Omental fat pad (tissue), 4 donors: ENCODE data around the gene COX11. TPM values are rescaled to one million over a fixed set of nuclear protein-coding genes. Genes with fewer than 3 reads are reported as not detected.

Experiments used
- ATAC-seq: fragments of 150-250 bp; one replicate; pipeline ENCODE4 v1.9.1; 2016; ENCODE audit warnings: mild to moderate bottlenecking, moderate library complexity; ENCODE audit not compliant: low FRiP score
- DNase-seq: peaks from one replicate; pipeline ENCODE4 v3.0.0-alpha.2; 2019; ENCODE audit warnings: low spot score
- CTCF ChIP-seq, 3 donors: fragments of 450-650 bp; IDR thresholded peaks; one replicate each; pipeline ENCODE4 v1.5.1; 2016 to 2017; ENCODE audit warnings: antibody characterized with exemption in 3 of 3, mild to moderate bottlenecking in 3 of 3, moderate library complexity in 2 of 3
- total RNA-seq, 4 donors: library from RNA; depleted of rRNA; stranded (reverse); fragments of >200 nt; gene quantifications; one replicate each; pipeline ENCODE4 v1.1.0, GENCODE V29; 2016

COX11 gene
- 10 to 100 TPM; 27.9 to 52.0 (median 43.8) TPM for total RNA-seq

GRCh38 chr17:54968262-54968987 lies at the start of gene COX11, which contains the start of gene STXBP4:
TSS of gene COX11 (minus strand) at chr17:54968654. CDS start at chr17:54968646, 8 bp downstream.
TSS of gene STXBP4 (plus strand) at chr17:54968765. CDS start at chr17:54986220, 17,455 bp downstream.
- TF ChIP-seq CTCF (IDR thresholded peaks at IDR 0.05), result no peak
- peak; percentile 79 for DNase-seq
- ATAC-seq, result peak; percentile 94

- TF ChIP-seq CTCF (IDR thresholded peaks at IDR 0.05), result no peak
- DNase-seq (no peak), ATAC-seq (no peak)
These were observed 37.1 kb upstream of the COX11 start for GRCh38 chr17:55005520-55005919.

GRCh38 chr17:55004484-55004883 lies 36.0 kb upstream of the COX11 start:
- TF ChIP-seq CTCF (IDR thresholded peaks at IDR 0.05), result no peak
- DNase-seq (no peak), ATAC-seq (no peak)

- DNase-seq (no peak), ATAC-seq (no peak)
- TF ChIP-seq CTCF (IDR thresholded peaks at IDR 0.05), result no peak
These were observed 34.0 kb upstream of the COX11 start for GRCh38 chr17:55002458-55002857.

GRCh38 chr17:54996441-54996840 lies 28.0 kb upstream of the COX11 start:
- TF ChIP-seq CTCF (IDR thresholded peaks at IDR 0.05), result no peak
- ATAC-seq (no peak), DNase-seq (no peak)

- ATAC-seq, result no peak
- no peak for DNase-seq
- peak in 1 of 3 donors; percentile 28 for TF ChIP-seq CTCF (IDR thresholded peaks at IDR 0.05)
These were observed 24.6 kb upstream of the COX11 start for GRCh38 chr17:54992797-54993639.
